A549 (cell line): ENCODE results near the gene ARHGEF7. TPM values are rescaled to one million over a fixed set of nuclear protein-coding genes. Genes with fewer than 3 reads are reported as not detected.

Source experiments
- ATAC-seq, 2 experiments: fragments of 200-7000 bp in 1 of 2; fragments of >200 bp in 1 of 2; cut with Nextera tagmentation in 1 of 2; cut with Tn5 transposase in 1 of 2; 3 replicates each; pipeline versions ENCODE4 v1.8.0 to v1.9.1; 2018 to 2020; ENCODE audit warnings: mild to moderate bottlenecking in 1 of 2, moderate library complexity in 1 of 2
- CTCF ChIA-PET: fragments of 300-600 bp; sonication (Branson Sonifier 250); formaldehyde crosslinking; extraction: SDS; loops from one replicate; lab custom pipeline; 2021; ENCODE audit warnings: antibody characterized with exemption, inconsistent platforms; lab: Yijun Ruan, JAX
- POLR2A ChIA-PET: fragments of 350-600 bp; formaldehyde crosslinking; extraction: SDS; loops from one replicate; lab custom pipeline; 2021; ENCODE audit warnings: antibody characterized with exemption, inconsistent platforms; lab: Yijun Ruan, JAX
- DNase-seq, 2 experiments: peaks; one replicate each; pipeline versions ENCODE4 v3.0.0 to v3.0.0-alpha.2; 2011 to 2016; ENCODE audit warnings: low read depth in 1 of 2, low spot score in 1 of 2
- FAIRE-seq: peaks from 2 replicates; lab custom pipeline; 2011; peaks lifted over from hg19 to GRCh38; lab: Jason Lieb, UNC
- H3K27ac ChIP-seq, 2 experiments: fragments of >200 bp; sonication (Bioruptor Twin); formaldehyde crosslinking; 3 replicates each; pipeline ENCODE4 v1.5.1; 2016 to 2017
- H3K4me1 ChIP-seq: fragments of >200 bp; sonication (Bioruptor Twin); formaldehyde crosslinking; 3 replicates; pipeline ENCODE4 v1.6.1; 2016
- H3K4me2 ChIP-seq: fragments of >200 bp; sonication (Bioruptor Twin); formaldehyde crosslinking; 3 replicates; pipeline ENCODE4 v1.6.1; 2016
- H3K4me3 ChIP-seq: fragments of >200 bp; sonication (Bioruptor Twin); formaldehyde crosslinking; 3 replicates; pipeline ENCODE4 v1.5.1; 2016
- H3K9me3 ChIP-seq: fragments of >200 bp; sonication (Bioruptor Twin); formaldehyde crosslinking; 3 replicates; pipeline ENCODE4 v1.6.1; 2016
- CBX2 ChIP-seq: fragments of 200-600 bp; sonication (generic); IDR thresholded peaks from 2 replicates; pipeline ENCODE4 v1.6.1; 2016; ENCODE audit warnings: low read depth, mild to moderate bottlenecking, borderline replicate concordance
- CTCF ChIP-seq: fragments of >200 bp; sonication (Bioruptor Twin); formaldehyde crosslinking; IDR thresholded peaks from 3 replicates; pipeline ENCODE4 v1.5.1; 2016
- EHF ChIP-seq: fragments of 250-450 bp; sonication (Bioruptor Pico); IDR thresholded peaks from 2 replicates; pipeline ENCODE4 v1.5.0; 2020; ENCODE audit warnings: mild to moderate bottlenecking
- ELK1 ChIP-seq: fragments of 150-350 bp; IDR thresholded peaks from 2 replicates; pipeline ENCODE4 v1.6.1; 2014; ENCODE audit warnings: low read depth, mild to moderate bottlenecking, low read length
- EP300 ChIP-seq, 2 experiments: fragments of >200 bp; sonication (Bioruptor Twin); formaldehyde crosslinking; IDR thresholded peaks; 2 replicates in 1 of 2; 3 replicates in 1 of 2; pipeline ENCODE4 v1.6.1; 2016 to 2017
- ESRRA ChIP-seq: fragments of 150-350 bp; IDR thresholded peaks from 2 replicates; pipeline ENCODE4 v1.6.1; 2014; ENCODE audit warnings: mild to moderate bottlenecking, low read length, borderline replicate concordance
- FOSB ChIP-seq: fragments of 250-450 bp; sonication (Bioruptor Pico); IDR thresholded peaks from 2 replicates; pipeline ENCODE4 v1.5.0; 2020; ENCODE audit warnings: mild to moderate bottlenecking, moderate library complexity
- FOXS1 ChIP-seq: fragments of 250-450 bp; sonication (Bioruptor Pico); IDR thresholded peaks from 2 replicates; pipeline ENCODE4 v1.5.0; 2020; ENCODE audit warnings: mild to moderate bottlenecking, moderate library complexity
- HEYL ChIP-seq: fragments of 250-450 bp; sonication (Bioruptor Pico); IDR thresholded peaks from 2 replicates; pipeline ENCODE4 v1.8.0; 2021; ENCODE audit warnings: mild to moderate bottlenecking, moderate library complexity
- HMGXB4 ChIP-seq: fragments of 250-450 bp; sonication (Bioruptor Pico); IDR thresholded peaks from 2 replicates; pipeline ENCODE4 v1.5.0; 2021; ENCODE audit warnings: mild to moderate bottlenecking, moderate library complexity, borderline replicate concordance
- HOXB13 ChIP-seq: fragments of 250-450 bp; sonication (Bioruptor Pico); IDR thresholded peaks from 2 replicates; pipeline ENCODE4 v1.5.0; 2020; ENCODE audit warnings: low read depth, mild to moderate bottlenecking, moderate library complexity
- HOXB5 ChIP-seq: fragments of 250-450 bp; sonication (Bioruptor Pico); IDR thresholded peaks from 2 replicates; pipeline ENCODE4 v1.5.0; 2020; ENCODE audit warnings: mild to moderate bottlenecking, moderate library complexity
- JUN ChIP-seq, 2 experiments: fragments of >200 bp; sonication (Bioruptor Twin); formaldehyde crosslinking; IDR thresholded peaks; 2 replicates in 1 of 2; 3 replicates in 1 of 2; pipeline ENCODE4 v1.6.1; 2016 to 2017
- KDM5A ChIP-seq: fragments of 200-600 bp; sonication (generic); IDR thresholded peaks from 2 replicates; pipeline ENCODE4 v1.6.1; 2016; ENCODE audit warnings: antibody characterized with exemption, mild to moderate bottlenecking
- MAFK ChIP-seq: fragments of 450-650 bp; IDR thresholded peaks from 2 replicates; pipeline ENCODE4 v1.6.1; 2014; ENCODE audit not compliant: partially characterized antibody
- MAZ ChIP-seq: fragments of 150-350 bp; IDR thresholded peaks from 2 replicates; pipeline ENCODE4 v1.6.1; 2014; ENCODE audit warnings: antibody characterized with exemption, low read depth, low read length, borderline replicate concordance
- NR3C1 ChIP-seq: fragments of >200 bp; sonication (Bioruptor Twin); formaldehyde crosslinking; IDR thresholded peaks from 3 replicates; pipeline ENCODE4 v1.6.1; 2017
- POLR2AphosphoS2 ChIP-seq: conservative IDR thresholded peaks from 2 replicates; pipeline ENCODE4 v1.6.1; 2012; ENCODE audit warnings: low read length, improper control_type of control experiment, inconsistent platforms
- RARB ChIP-seq: fragments of 250-450 bp; sonication (Bioruptor Pico); IDR thresholded peaks from 2 replicates; pipeline ENCODE4 v1.8.0; 2021; ENCODE audit warnings: mild to moderate bottlenecking, moderate library complexity
- RCOR1 ChIP-seq: fragments of 150-350 bp; IDR thresholded peaks from 2 replicates; pipeline ENCODE4 v1.6.1; 2014; ENCODE audit warnings: antibody characterized with exemption, low read length, low read depth
- RFX5 ChIP-seq: fragments of 450-650 bp; IDR thresholded peaks from 2 replicates; pipeline ENCODE4 v1.7.1; 2014; ENCODE audit warnings: antibody characterized with exemption, mild to moderate bottlenecking, moderate library complexity
- SMC3 ChIP-seq: fragments of >200 bp; sonication (Bioruptor Twin); formaldehyde crosslinking; IDR thresholded peaks from 3 replicates; pipeline ENCODE4 v1.6.1; 2018; ENCODE audit warnings: inconsistent platforms
- TFCP2L1 ChIP-seq: fragments of 250-450 bp; sonication (Bioruptor Pico); IDR thresholded peaks from 2 replicates; pipeline ENCODE4 v1.5.0; 2021; ENCODE audit warnings: mild to moderate bottlenecking
- TP53 ChIP-seq: fragments of 250-450 bp; sonication (Bioruptor Pico); IDR thresholded peaks from 2 replicates; pipeline ENCODE4 v1.5.0; 2021; ENCODE audit warnings: mild to moderate bottlenecking, moderate library complexity
- ZC3H11A ChIP-seq: fragments of 450-650 bp; IDR thresholded peaks from 2 replicates; pipeline ENCODE4 v1.6.1; 2014; ENCODE audit warnings: antibody characterized with exemption, mild to moderate bottlenecking
- ZFP36 ChIP-seq: fragments of 450-650 bp; IDR thresholded peaks from 2 replicates; pipeline ENCODE4 v1.6.1; 2014; ENCODE audit warnings: borderline replicate concordance; ENCODE audit not compliant: partially characterized antibody
- ZNF302 ChIP-seq: fragments of 250-450 bp; sonication (Bioruptor Pico); IDR thresholded peaks from 2 replicates; pipeline ENCODE4 v1.9.0; 2021; ENCODE audit warnings: inconsistent platforms, mild to moderate bottlenecking, moderate library complexity
- WGBS: methylation state at CpG from one replicate; pipeline ENCODE4 v1.1.6; 2017; ENCODE audit errors: missing lambda C conversion rate; 5-methylcytosine and 5-hydroxymethylcytosine counted together
- polyA plus RNA-seq, 4 experiments: library from polyadenylated mRNA; depleted of rRNA in 3 of 4; stranded (reverse); fragments of >200 nt; fragmentation: RNase III in 1 of 4; extraction: RNeasy Plus Mini Kit Qiagen cat#74134 plus additional on column Dnase treatment in 1 of 4; gene quantifications; 2 replicates in 3 of 4; 3 replicates in 1 of 4; pipeline ENCODE4 v1.2.3, GENCODE V29; 2011 to 2017

The ARHGEF7 gene
- polyA plus RNA-seq, 2 of the 4 experiments (the other 2 are of a cell fraction): 21.1 to 23.1 TPM

GRCh38 chr13:111324736-111325135 is 209.6 kb downstream of the ARHGEF7 start:
- WGBS: 54% methylated on average over 14 of the region's 14 CpGs
- FAIRE-seq: no peak
- CTCF ChIA-PET: no interaction called here
- H3K27ac ChIP-seq: no peak overlapping the region
- no peak for ATAC-seq
- POLR2A ChIA-PET: no interaction called here
- DNase-seq: no peak
- no peak overlapping the region for H3K4me2 ChIP-seq
- no peak overlapping the region for H3K4me3 ChIP-seq
- TF ChIP-seq ELK1 (no peak), EP300 (IDR thresholded peaks at IDR 0.05) (no peak), JUN (IDR thresholded peaks at IDR 0.05) (no peak), NR3C1 (no peak), RCOR1 (no peak), ESRRA (no peak), FOXS1 (CRISPR knock-in tag) (no peak), MAFK (no peak), EHF (CRISPR knock-in tag) (no peak), HMGXB4 (CRISPR knock-in tag) (no peak), MAZ (no peak), RFX5 (no peak)
- no peaks in the 10 kb centered on the region for H3K9me3 ChIP-seq
- no peaks in the 10 kb centered on the region for H3K4me1 ChIP-seq

GRCh38 chr13:111325146-111325890 is 210.2 kb downstream of the ARHGEF7 start:
- CTCF ChIA-PET: no interaction called here
- POLR2A ChIA-PET: no interaction called here
- H3K27ac ChIP-seq: no peak overlapping the region
- DNase-seq (no peak), ATAC-seq (no peak), FAIRE-seq (no peak)
- H3K9me3 ChIP-seq: no peaks in the 10 kb centered on the region
- no peak overlapping the region for H3K4me3 ChIP-seq
- no peak overlapping the region for H3K4me2 ChIP-seq
- H3K4me1 ChIP-seq: no peaks in the 10 kb centered on the region
- 54% methylated on average over 26 of the region's 28 CpGs for WGBS
- TF ChIP-seq ZC3H11A: no peak
- no peak for TF ChIP-seq HEYL (CRISPR knock-in tag)
- TF ChIP-seq ZFP36: no peak
- TF ChIP-seq SMC3: no peak
- TF ChIP-seq TFCP2L1 (CRISPR knock-in tag): no peak
- TF ChIP-seq CBX2: no peak
- no peak for TF ChIP-seq POLR2AphosphoS2
- TF ChIP-seq TP53: no peak
- TF ChIP-seq ESRRA: no peak
- TF ChIP-seq RARB (CRISPR knock-in tag): no peak
- TF ChIP-seq HOXB5 (CRISPR knock-in tag): no peak
- no peak for TF ChIP-seq KDM5A
- no peak for TF ChIP-seq HOXB13
- TF ChIP-seq ZNF302: no peak
- TF ChIP-seq FOSB (CRISPR knock-in tag): no peak
- TF ChIP-seq CTCF: no peak
